ENCODE results near the gene PHF1. TPM values are rescaled to one million over a fixed set of nuclear protein-coding genes. Genes with fewer than 3 reads are reported as not detected.

Gene PHF1
- total and polyA plus RNA-seq, 2 donors (not counting 1 experiment from before 2014, with no cell fraction given) = 198 to 365 TPM

DNA sequence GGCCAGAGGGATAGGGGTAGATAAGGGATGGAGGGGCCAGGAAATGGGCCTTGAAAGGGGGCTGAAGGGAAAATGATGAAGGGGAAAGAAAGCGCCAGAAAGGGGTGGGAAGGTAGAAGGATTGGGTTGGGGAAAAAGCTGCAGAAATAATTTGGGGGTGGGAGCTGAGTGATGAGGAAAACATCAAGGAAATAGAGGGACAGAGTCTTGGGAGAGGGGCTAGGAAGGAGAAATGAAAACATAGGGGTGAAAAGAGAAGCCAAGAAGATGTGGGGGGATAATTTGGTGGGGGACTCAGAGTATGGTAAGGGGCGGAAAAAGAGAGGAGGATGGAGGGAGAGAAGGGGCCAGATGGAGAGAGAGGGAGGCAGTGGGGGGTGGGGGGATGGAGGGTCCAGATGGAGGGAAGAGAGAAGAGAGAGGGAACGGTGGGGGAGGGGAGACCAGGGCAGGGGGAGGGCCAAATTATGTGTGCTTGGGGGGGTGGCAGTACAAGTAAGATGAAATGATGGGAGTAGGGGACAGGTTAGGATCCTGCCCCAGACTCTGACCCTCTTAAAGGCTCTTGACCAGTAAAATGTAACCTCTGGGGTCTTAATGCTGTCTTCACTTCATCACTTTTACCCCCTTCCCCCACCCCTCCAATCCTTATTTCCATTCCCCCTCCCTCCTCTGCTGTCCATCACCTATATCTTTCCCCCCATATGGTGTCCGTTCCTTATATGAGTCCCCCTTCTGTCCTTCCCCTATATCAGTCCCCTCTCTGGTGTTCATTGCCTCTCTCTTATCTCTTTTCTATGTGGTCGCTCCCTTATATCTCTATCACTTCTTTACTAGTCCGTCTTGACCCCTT lies 9.9 kb downstream of the PHF1 start:
- Histone ChIP-seq H4K20me1 (ENCODE audit: control insufficient read depth, insufficient read depth, low read length, poor library complexity, severe bottlenecking) (no peaks in the 10 kb centered on the region), H3K4me2 (replicated peaks; ENCODE audit: low read depth, low read length, poor library complexity, severe bottlenecking) (no peak overlapping the region), H3K4me3 (ENCODE audit: control extremely low read depth in 1 of 5, extremely low read depth in 1 of 5, insufficient read depth in 1 of 5, low read depth in 2 of 5, low read length in 4 of 5) (no peak overlapping the region), H3K9me3 (ENCODE audit: control extremely low read depth in 1 of 3, control insufficient read depth in 2 of 3, insufficient read depth in 1 of 3, low read length in 2 of 3) (no peaks in the 10 kb centered on the region), H3K27me3 (replicated peaks in 1 of 4; ENCODE audit: control extremely low read depth in 1 of 4, control insufficient read depth in 3 of 4, insufficient read depth in 4 of 4, low read length in 3 of 4) (peaks cover 0 to 3% (median 0%) of the 10 kb centered on the region in 4 experiments), H3K27ac (ENCODE audit: low read length in 2 of 2) (no peak overlapping the region), H2AFZ (ENCODE audit: insufficient read depth, low read depth, low read length, poor library complexity, severe bottlenecking) (no peak overlapping the region), H3K9ac (ENCODE audit: low read length) (no peak overlapping the region), H3K4me1 (ENCODE audit: control insufficient read depth in 2 of 2, insufficient read depth in 2 of 2, low read length in 2 of 2) (peaks cover 33 to 50% of the 10 kb centered on the region in 2 donors), H3K36me3 (replicated peaks in 1 of 2; ENCODE audit: control extremely low read depth in 1 of 2, control insufficient read depth in 1 of 2, extremely low read depth in 1 of 2, insufficient read depth in 2 of 2, low read length in 1 of 2) (peaks cover 0 to 7% of the 10 kb centered on the region in 2 experiments), H3K79me2 (ENCODE audit: control insufficient read depth, insufficient read depth, low read length) (peaks cover 25% of the 10 kb centered on the region)
- Mint-ChIP-seq H3K4me1 (peaks cover 56% of the 10 kb centered on the region), H3K4me3 (no peak overlapping the region), H3K27me3 (peaks cover 4% of the 10 kb centered on the region), H3K27ac (peak overlapping the region; percentile 54), H3K9me3 (ENCODE audit: insufficient read depth) (no peaks in the 10 kb centered on the region)
- ChIA-PET POLR2A (no interaction called here), CTCF (no interaction called here)
- TF ChIP-seq, protein P1, sequence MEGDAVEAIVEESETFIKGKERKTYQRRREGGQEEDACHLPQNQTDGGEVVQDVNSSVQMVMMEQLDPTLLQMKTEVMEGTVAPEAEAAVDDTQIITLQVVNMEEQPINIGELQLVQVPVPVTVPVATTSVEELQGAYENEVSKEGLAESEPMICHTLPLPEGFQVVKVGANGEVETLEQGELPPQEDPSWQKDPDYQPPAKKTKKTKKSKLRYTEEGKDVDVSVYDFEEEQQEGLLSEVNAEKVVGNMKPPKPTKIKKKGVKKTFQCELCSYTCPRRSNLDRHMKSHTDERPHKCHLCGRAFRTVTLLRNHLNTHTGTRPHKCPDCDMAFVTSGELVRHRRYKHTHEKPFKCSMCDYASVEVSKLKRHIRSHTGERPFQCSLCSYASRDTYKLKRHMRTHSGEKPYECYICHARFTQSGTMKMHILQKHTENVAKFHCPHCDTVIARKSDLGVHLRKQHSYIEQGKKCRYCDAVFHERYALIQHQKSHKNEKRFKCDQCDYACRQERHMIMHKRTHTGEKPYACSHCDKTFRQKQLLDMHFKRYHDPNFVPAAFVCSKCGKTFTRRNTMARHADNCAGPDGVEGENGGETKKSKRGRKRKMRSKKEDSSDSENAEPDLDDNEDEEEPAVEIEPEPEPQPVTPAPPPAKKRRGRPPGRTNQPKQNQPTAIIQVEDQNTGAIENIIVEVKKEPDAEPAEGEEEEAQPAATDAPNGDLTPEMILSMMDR (IDR thresholded peaks at IDR 0.05) = no peak
- TF ChIP-seq EZH2 (IDR thresholded peaks at IDR 0.05; ENCODE audit: borderline replicate concordance, insufficient read depth, low read depth, low read length, poor library complexity, severe bottlenecking) = no peak
- ATAC-seq (ENCODE audit: low read depth) (no peak), DNase-seq (no peak)
- 85% methylated on average over 6 of the region's 6 CpGs for WGBS (ENCODE audit: insufficient coverage)
- intact Hi-C loops (cut with micrococcal nuclease) = no loop called here

- intact Hi-C loops (cut with micrococcal nuclease) = no loop called here
- Mint-ChIP-seq H3K9me3 (ENCODE audit: insufficient read depth) (no peaks in the 10 kb centered on the region), H3K27ac (peak overlapping the region; percentile 54), H3K27me3 (peaks cover 4% of the 10 kb centered on the region), H3K4me3 (no peak overlapping the region), H3K4me1 (peaks cover 56% of the 10 kb centered on the region)
- Histone ChIP-seq H3K4me1 (ENCODE audit: control insufficient read depth in 2 of 2, insufficient read depth in 2 of 2, low read length in 2 of 2) (peaks cover 31 to 47% of the 10 kb centered on the region in 2 donors), H3K36me3 (replicated peaks in 1 of 2; ENCODE audit: control extremely low read depth in 1 of 2, control insufficient read depth in 1 of 2, extremely low read depth in 1 of 2, insufficient read depth in 2 of 2, low read length in 1 of 2) (peaks cover 0 to 1% of the 10 kb centered on the region in 2 experiments), H3K27ac (ENCODE audit: low read length in 2 of 2) (no peak overlapping the region), H3K4me2 (replicated peaks; ENCODE audit: low read depth, low read length, poor library complexity, severe bottlenecking) (no peak overlapping the region), H3K27me3 (replicated peaks in 1 of 4; ENCODE audit: control extremely low read depth in 1 of 4, control insufficient read depth in 3 of 4, insufficient read depth in 4 of 4, low read length in 3 of 4) (peaks cover 0 to 3% (median 0%) of the 10 kb centered on the region in 4 experiments), H3K4me3 (ENCODE audit: control extremely low read depth in 1 of 5, extremely low read depth in 1 of 5, insufficient read depth in 1 of 5, low read depth in 2 of 5, low read length in 4 of 5) (no peak overlapping the region), H3K9me3 (ENCODE audit: control extremely low read depth in 1 of 3, control insufficient read depth in 2 of 3, insufficient read depth in 1 of 3, low read length in 2 of 3) (no peaks in the 10 kb centered on the region), H2AFZ (ENCODE audit: insufficient read depth, low read depth, low read length, poor library complexity, severe bottlenecking) (no peak overlapping the region), H3K9ac (ENCODE audit: low read length) (no peak overlapping the region), H3K79me2 (ENCODE audit: control insufficient read depth, insufficient read depth, low read length) (peaks cover 19% of the 10 kb centered on the region), H4K20me1 (ENCODE audit: control insufficient read depth, insufficient read depth, low read length, poor library complexity, severe bottlenecking) (no peaks in the 10 kb centered on the region)
- no peak for ATAC-seq (ENCODE audit: low read depth)
- ChIA-PET CTCF (no interaction called here), POLR2A (no interaction called here)
- 95% methylated on average over 2 of the region's 2 CpGs for WGBS (ENCODE audit: insufficient coverage)
- TF ChIP-seq, protein P1 (IDR thresholded peaks at IDR 0.05) = no peak
- no peak for TF ChIP-seq EZH2 (IDR thresholded peaks at IDR 0.05; ENCODE audit: borderline replicate concordance, insufficient read depth, low read depth, low read length, poor library complexity, severe bottlenecking)
- no peak for DNase-seq
Measured at GRCh38 chr6:33421344-33421643, 10.5 kb downstream of the PHF1 start.

Data from B cell (primary cell).